Neural crest cell (in vitro differentiated cells): ENCODE results near the gene ACAA2. TPM values are rescaled to one million over a fixed set of nuclear protein-coding genes. Genes with fewer than 3 reads are reported as not detected.
"Not testable (repeated sequence)": the region's sequence is repeated elsewhere in the genome, so short reads cannot be mapped to it uniquely, and the experiment has no call there.

Source experiments
- DNase-seq: peaks from one replicate; pipeline ENCODE4 v3.0.0; 2021; ENCODE audit warnings: low read depth, mixed read lengths, low spot score
- H3K27ac Mint-ChIP-seq: one replicate; pipeline ENCODE4 v1.8.0; 2021; ENCODE audit warnings: mild to moderate bottlenecking, mixed read lengths; ENCODE audit not compliant: unreplicated experiment
- H3K27me3 Mint-ChIP-seq: 2 replicates; pipeline ENCODE4 v1.8.0; 2021; ENCODE audit warnings: low read depth, mild to moderate bottlenecking, mixed read lengths
- H3K36me3 Mint-ChIP-seq: 2 replicates; pipeline ENCODE4 v1.8.0; 2021; ENCODE audit warnings: low read depth, mild to moderate bottlenecking, mixed read lengths
- H3K4me1 Mint-ChIP-seq: 2 replicates; pipeline ENCODE4 v1.8.0; 2021; ENCODE audit warnings: mixed read lengths
- H3K4me3 Mint-ChIP-seq: one replicate; pipeline ENCODE4 v1.8.0; 2021; ENCODE audit warnings: mild to moderate bottlenecking, mixed read lengths
- H3K9me3 Mint-ChIP-seq: 2 replicates; pipeline ENCODE4 v1.8.0; 2021; ENCODE audit warnings: mixed read lengths
- total RNA-seq: library from RNA; stranded (reverse); gene quantifications from 2 replicates; pipeline ENCODE4 v1.2.1, GENCODE V29; 2021
- TF ChIP-seq, protein P1 (sequence below): fragments of 200-600 bp; sonication (generic); conservative IDR thresholded peaks from 2 replicates; pipeline ENCODE4 v1.5.0; 2021; ENCODE audit warnings: antibody characterized with exemption, mild to moderate bottlenecking

ACAA2 gene
- total RNA-seq, 1 donor from 2014 or later = 67.5 TPM

DNA sequence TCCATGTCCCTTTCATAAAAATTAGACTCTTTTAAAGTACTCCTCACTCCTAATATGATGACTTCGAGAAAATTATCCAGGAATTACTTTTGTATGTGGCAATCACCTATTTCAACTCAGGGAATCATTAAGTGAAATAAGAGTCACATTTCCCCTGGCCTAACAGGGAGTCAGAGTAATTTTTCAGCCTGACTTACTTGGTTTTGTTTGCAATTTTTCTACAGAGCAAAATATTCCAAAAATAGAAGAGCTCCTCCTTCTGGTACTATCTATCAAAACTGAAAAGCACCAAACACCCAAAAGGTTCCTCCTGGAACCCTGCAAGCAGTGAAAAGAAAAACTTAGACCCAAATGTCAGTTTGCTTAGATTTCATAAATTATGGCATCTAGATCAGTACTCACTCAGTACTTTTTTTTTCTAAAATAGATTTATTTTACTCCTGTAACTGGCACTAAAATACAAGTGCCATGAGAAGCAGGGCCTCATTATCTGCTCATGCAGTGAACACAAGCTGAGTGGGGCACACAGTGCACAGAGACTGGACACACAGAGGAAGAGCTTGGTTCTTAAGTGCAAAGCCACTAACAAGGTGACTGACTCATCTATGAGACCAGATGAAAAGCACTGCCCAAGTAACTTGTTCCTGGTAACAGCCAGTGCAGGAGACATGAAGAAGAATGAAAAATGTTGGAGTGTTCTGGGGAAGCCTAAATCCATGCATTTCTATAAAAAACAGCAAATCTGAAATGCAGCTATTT is 28.7 kb downstream of the ACAA2 start:
- Mint-ChIP-seq H3K36me3 (peaks cover 33% of the 10 kb centered on the region), H3K27me3 (no peaks in the 10 kb centered on the region), H3K4me1 (no peaks in the 10 kb centered on the region), H3K27ac (no peak overlapping the region), H3K4me3 (no peak overlapping the region), H3K9me3 (peaks cover 3% of the 10 kb centered on the region)
- TF ChIP-seq, protein P1, sequence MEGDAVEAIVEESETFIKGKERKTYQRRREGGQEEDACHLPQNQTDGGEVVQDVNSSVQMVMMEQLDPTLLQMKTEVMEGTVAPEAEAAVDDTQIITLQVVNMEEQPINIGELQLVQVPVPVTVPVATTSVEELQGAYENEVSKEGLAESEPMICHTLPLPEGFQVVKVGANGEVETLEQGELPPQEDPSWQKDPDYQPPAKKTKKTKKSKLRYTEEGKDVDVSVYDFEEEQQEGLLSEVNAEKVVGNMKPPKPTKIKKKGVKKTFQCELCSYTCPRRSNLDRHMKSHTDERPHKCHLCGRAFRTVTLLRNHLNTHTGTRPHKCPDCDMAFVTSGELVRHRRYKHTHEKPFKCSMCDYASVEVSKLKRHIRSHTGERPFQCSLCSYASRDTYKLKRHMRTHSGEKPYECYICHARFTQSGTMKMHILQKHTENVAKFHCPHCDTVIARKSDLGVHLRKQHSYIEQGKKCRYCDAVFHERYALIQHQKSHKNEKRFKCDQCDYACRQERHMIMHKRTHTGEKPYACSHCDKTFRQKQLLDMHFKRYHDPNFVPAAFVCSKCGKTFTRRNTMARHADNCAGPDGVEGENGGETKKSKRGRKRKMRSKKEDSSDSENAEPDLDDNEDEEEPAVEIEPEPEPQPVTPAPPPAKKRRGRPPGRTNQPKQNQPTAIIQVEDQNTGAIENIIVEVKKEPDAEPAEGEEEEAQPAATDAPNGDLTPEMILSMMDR = peak; percentile 53
- DNase-seq = no peak

DNA sequence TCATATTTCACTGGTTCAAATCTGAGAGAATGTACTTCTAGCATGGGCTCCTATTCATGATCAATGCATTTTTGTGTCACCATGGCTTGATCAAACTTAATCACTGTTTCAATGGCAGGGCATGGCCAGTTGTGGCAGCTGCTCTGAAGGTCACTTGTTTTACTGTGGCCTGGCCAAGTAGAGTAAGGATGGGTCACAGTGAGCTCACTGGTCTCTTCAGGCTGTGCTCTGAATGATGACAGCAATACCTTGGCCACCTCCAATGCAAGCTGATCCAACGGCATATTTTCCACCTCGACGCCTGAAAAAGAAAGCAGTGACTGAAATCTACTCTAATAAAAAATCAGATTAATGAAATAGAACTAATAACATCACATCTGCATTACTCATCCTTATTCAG is 29.7 kb downstream of the ACAA2 start:
- DNase-seq, H3K4me1 Mint-ChIP-seq, H3K9me3 Mint-ChIP-seq, H3K4me3 Mint-ChIP-seq, H3K27ac Mint-ChIP-seq, H3K27me3 Mint-ChIP-seq: not testable (repeated sequence)
- H3K36me3 Mint-ChIP-seq = peaks cover 42% of the 10 kb centered on the region

DNA sequence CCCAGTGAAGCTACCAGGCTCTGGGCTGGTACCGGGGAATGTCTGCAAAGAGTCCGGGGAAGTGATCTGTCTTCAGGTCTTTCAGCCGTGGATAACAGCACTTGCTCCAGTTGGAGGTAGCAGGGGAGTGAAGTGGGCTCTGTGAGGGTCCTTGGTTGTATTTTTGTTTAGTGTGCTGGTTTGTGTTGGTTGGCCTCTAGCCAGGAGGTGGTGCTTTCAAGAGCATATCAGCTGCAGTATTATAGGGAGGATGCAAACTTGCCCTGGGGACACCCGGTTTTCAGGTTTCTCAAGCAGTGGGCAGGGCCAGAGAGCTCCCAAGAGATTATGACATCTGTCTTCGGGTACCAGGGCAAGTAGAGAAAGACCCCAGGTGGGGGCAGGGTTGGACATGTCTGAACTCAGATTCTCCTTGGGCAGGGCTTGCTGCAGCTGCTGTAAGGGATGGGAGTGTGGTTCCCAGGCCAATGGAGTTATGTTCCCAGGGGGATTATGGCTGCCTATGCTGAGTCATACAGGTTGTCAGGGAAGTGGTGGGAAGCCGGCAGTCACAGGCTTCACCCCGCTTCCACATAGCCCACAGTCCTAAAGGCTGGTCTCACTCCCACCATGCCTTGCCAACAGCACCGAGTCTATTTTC is 34.4 kb downstream of the ACAA2 start:
- H3K9me3 Mint-ChIP-seq = peaks cover 20% of the 10 kb centered on the region

DNA sequence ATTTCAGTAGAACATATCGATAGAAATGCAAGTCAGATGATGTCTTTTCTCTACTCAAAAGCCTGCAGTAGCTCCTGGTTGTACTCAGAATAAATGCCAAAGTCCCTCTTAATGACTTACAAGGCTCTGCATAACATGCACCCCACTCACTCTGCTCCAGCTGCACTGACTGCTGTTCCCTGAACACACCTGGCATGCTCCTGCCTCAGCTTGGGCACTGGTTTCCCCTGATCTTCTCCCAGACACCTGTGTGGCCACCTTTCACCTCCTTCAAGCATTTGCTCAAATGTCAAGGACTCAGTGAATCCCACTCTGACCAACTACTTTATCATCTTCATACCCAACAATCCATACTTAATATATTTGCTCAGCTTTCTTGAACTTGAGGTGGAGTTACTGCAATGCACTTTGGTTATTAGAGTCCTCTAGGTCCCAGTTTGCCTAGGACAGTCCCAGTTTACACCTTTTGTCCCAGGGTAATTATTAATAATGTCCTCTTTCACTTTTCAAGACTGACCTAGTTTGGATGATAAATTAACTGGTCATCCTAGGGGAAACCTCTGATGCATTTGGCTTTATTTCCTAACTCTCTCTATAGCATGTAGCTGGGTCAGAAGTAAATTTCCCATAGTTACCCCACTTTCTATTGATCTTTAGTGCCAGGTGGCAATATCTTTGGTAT is 44.1 kb downstream of the ACAA2 start:
- DNase-seq = no peak
- H3K4me3 Mint-ChIP-seq = no peak overlapping the region
- no peak overlapping the region for H3K27ac Mint-ChIP-seq
- no peaks in the 10 kb centered on the region for H3K27me3 Mint-ChIP-seq
- no peaks in the 10 kb centered on the region for H3K4me1 Mint-ChIP-seq
- no peaks in the 10 kb centered on the region for H3K9me3 Mint-ChIP-seq
- no peaks in the 10 kb centered on the region for H3K36me3 Mint-ChIP-seq
- TF ChIP-seq, protein P1 = no peak

More for the DNA sequence above, 34.4 kb downstream of the ACAA2 start:
- no peaks in the 10 kb centered on the region for H3K27me3 Mint-ChIP-seq
- no peak overlapping the region for H3K4me3 Mint-ChIP-seq
- no peak for DNase-seq
- TF ChIP-seq, protein P1 = no peak
- H3K4me1 Mint-ChIP-seq = no peaks in the 10 kb centered on the region
- no peak overlapping the region for H3K27ac Mint-ChIP-seq
- peaks cover 58% of the 10 kb centered on the region for H3K36me3 Mint-ChIP-seq

DNA sequence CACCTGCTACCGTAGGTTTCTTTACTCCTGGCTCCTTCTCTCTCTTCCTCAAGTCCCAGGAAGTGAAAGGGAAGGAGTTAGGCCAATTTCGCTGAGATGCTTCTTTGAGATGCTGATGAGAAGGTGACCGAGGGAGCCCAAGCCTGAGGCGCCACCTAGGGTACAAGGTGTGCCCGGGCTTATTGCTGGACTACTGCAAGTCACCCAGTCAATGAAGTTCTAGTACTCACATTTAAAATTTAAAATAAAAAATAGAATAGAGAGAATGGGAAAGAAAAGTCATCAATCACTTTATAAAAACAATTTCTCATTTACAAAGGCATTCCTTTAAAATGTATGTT is 45.3 kb downstream of the ACAA2 start:
- peak; percentile 35 for DNase-seq
- Mint-ChIP-seq H3K9me3 (no peaks in the 10 kb centered on the region), H3K4me3 (no peak overlapping the region), H3K27ac (no peak overlapping the region), H3K27me3 (no peaks in the 10 kb centered on the region), H3K36me3 (no peaks in the 10 kb centered on the region), H3K4me1 (no peaks in the 10 kb centered on the region)
- TF ChIP-seq, protein P1 = peak; percentile 75
